WTC11 (cell line): ENCODE results near the gene PAAF1.

ENCODE experiments used
- CBFB ChIP-seq: sonication (generic); formaldehyde crosslinking; IDR thresholded peaks from 2 replicates; pipeline ENCODE4 v1.8.1; 2022; ENCODE audit warnings: mild to moderate bottlenecking, low read depth, missing genetic modification reagents
- CTCF ChIP-seq: fragments of 200-600 bp; IDR thresholded peaks from 2 replicates; pipeline ENCODE4 v1.8.0; 2022; ENCODE audit warnings: antibody characterized with exemption
- E2F5 ChIP-seq: sonication (generic); formaldehyde crosslinking; IDR thresholded peaks from 2 replicates; pipeline ENCODE4 v1.8.1; 2022; ENCODE audit warnings: mild to moderate bottlenecking, moderate library complexity, missing genetic modification reagents
- GRHL2 ChIP-seq: fragments of 250-450 bp; sonication (Bioruptor Pico); IDR thresholded peaks from 2 replicates; pipeline ENCODE4 v1.8.0; 2022; ENCODE audit warnings: mild to moderate bottlenecking, moderate library complexity; ENCODE audit not compliant: insufficient replicate concordance, severe bottlenecking
- HMGXB4 ChIP-seq: sonication (generic); formaldehyde crosslinking; IDR thresholded peaks from 2 replicates; pipeline ENCODE4 v1.8.1; 2023; ENCODE audit warnings: mild to moderate bottlenecking, moderate library complexity, missing genetic modification reagents
- MXD4 ChIP-seq: fragments of 250-450 bp; sonication (Bioruptor Pico); IDR thresholded peaks from 2 replicates; pipeline ENCODE4 v1.8.0; 2021; ENCODE audit warnings: mild to moderate bottlenecking, moderate library complexity, borderline replicate concordance
- STAT6 ChIP-seq: sonication (generic); formaldehyde crosslinking; conservative IDR thresholded peaks from 2 replicates; pipeline ENCODE4 v1.8.1; 2023; ENCODE audit warnings: mild to moderate bottlenecking, low read depth, missing genetic modification reagents, moderate library complexity
- TCF7 ChIP-seq: sonication (generic); formaldehyde crosslinking; IDR thresholded peaks from 2 replicates; pipeline ENCODE4 v1.8.0; 2022; ENCODE audit warnings: mild to moderate bottlenecking, low read depth, missing genetic modification reagents, moderate library complexity
- TEAD4 ChIP-seq: sonication (generic); formaldehyde crosslinking; IDR thresholded peaks from 2 replicates; pipeline ENCODE4 v1.8.0; 2022; ENCODE audit warnings: mild to moderate bottlenecking, missing genetic modification reagents
- ZNF281 ChIP-seq: sonication (generic); formaldehyde crosslinking; IDR thresholded peaks from 2 replicates; pipeline ENCODE4 v1.8.0; 2023; ENCODE audit warnings: mild to moderate bottlenecking, missing genetic modification reagents

GRCh38 chr11:73916435-73916834 is 39.6 kb downstream of the PAAF1 start:
- TF ChIP-seq CBFB (CRISPR knock-in tag) (no peak), CTCF (no peak), MXD4 (CRISPR knock-in tag) (no peak), TEAD4 (CRISPR knock-in tag) (no peak), STAT6 (CRISPR knock-in tag) (no peak), E2F5 (CRISPR knock-in tag) (no peak), TCF7 (CRISPR knock-in tag) (no peak), ZNF281 (CRISPR knock-in tag) (no peak), HMGXB4 (CRISPR knock-in tag) (no peak), GRHL2 (CRISPR knock-in tag) (no peak)
